Measurements from ENCODE around the gene SPATA31E1. TPM values are rescaled to one million over a fixed set of nuclear protein-coding genes. Genes with fewer than 3 reads are reported as not detected.

Gene SPATA31E1
- total and polyA plus RNA-seq, 10 of the 15 experiments (the other 5 are each of a cell fraction or from before 2014, with no cell fraction given): not detected

GRCh38 chr9:87876708-87877107 is 6.0 kb upstream of the SPATA31E1 start:
- no peaks in the 10 kb centered on the region for H3K4me1 ChIP-seq (ENCODE audit: control insufficient read depth, insufficient read depth, low read length)
- no peaks in the 10 kb centered on the region for H3K9me3 ChIP-seq (replicated peaks; ENCODE audit: control insufficient read depth, insufficient read depth, low read length)
- no peak for DNase-seq (ENCODE audit: low read depth, low spot score)
- RAD21 ChIA-PET (ENCODE audit: unreplicated experiment): no interaction called here
- no peaks in the 10 kb centered on the region for H3K79me2 ChIP-seq (ENCODE audit: control insufficient read depth, insufficient read depth, low read length)
- WGBS (ENCODE audit: insufficient coverage, insufficient replicate concordance, low lambda C conversion rate, missing lambda C conversion rate): 38% methylated on average over 5 of the region's 5 CpGs
- intact Hi-C loops (cut with micrococcal nuclease; ENCODE audit: unreplicated experiment) (no loop called here), in situ Hi-C loops (cut with MboI) (no loop called here)
- H3K27me3 ChIP-seq (replicated peaks in 1 of 2; ENCODE audit: control insufficient read depth in 2 of 2, insufficient read depth in 2 of 2, low read length in 1 of 2): no peaks in the 10 kb centered on the region
- CTCF ChIA-PET: no interaction called here
- no peak for TF ChIP-seq FOXM1 (IDR thresholded peaks at IDR 0.05; ENCODE audit: low read depth, low read length)
- no peak for TF ChIP-seq EED (IDR thresholded peaks at IDR 0.05; ENCODE audit: low read depth)
- no peak for TF ChIP-seq RFX5 (IDR thresholded peaks at IDR 0.05; ENCODE audit: low read depth, low read length)
- TF ChIP-seq SIN3A (IDR thresholded peaks at IDR 0.05; ENCODE audit: low read depth, low read length): no peak
- TF ChIP-seq SUPT20H (IDR thresholded peaks at IDR 0.05; ENCODE audit: borderline replicate concordance, control insufficient read depth, low read depth, low read length): no peak
- no peak for TF ChIP-seq POLR2AphosphoS2 (IDR thresholded peaks at IDR 0.05; ENCODE audit: low read depth, low read length)
- TF ChIP-seq, protein P1, sequence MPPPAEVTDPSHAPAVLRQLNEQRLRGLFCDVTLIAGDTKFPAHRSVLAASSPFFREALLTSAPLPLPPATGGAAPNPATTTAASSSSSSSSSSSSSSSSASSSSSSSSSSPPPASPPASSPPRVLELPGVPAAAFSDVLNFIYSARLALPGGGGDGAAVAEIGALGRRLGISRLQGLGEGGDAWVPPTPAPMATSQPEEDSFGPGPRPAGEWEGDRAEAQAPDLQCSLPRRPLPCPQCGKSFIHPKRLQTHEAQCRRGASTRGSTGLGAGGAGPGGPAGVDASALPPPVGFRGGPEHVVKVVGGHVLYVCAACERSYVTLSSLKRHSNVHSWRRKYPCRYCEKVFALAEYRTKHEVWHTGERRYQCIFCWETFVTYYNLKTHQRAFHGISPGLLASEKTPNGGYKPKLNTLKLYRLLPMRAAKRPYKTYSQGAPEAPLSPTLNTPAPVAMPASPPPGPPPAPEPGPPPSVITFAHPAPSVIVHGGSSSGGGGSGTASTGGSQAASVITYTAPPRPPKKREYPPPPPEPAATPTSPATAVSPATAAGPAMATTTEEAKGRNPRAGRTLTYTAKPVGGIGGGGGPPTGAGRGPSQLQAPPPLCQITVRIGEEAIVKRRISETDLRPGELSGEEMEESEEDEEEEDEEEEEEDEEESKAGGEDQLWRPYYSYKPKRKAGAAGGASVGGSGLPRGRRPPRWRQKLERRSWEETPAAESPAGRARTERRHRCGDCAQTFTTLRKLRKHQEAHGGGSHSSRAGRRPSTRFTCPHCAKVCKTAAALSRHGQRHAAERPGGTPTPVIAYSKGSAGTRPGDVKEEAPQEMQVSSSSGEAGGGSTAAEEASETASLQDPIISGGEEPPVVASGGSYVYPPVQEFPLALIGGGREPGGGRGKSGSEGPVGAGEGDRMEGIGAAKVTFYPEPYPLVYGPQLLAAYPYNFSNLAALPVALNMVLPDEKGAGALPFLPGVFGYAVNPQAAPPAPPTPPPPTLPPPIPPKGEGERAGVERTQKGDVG (CRISPR knock-in tag; IDR thresholded peaks at IDR 0.05): no peak
- no peak for TF ChIP-seq SP1 (IDR thresholded peaks at IDR 0.05; ENCODE audit: low read depth, low read length)
- no peak for TF ChIP-seq CEBPB (IDR thresholded peaks at IDR 0.05; ENCODE audit: borderline replicate concordance in 1 of 2, low read depth in 2 of 2, low read length in 2 of 2)
- no peak for ATAC-seq
- H3K9ac ChIP-seq (ENCODE audit: control insufficient read depth, insufficient read depth, low read length): no peak overlapping the region
- H4K20me1 ChIP-seq (ENCODE audit: control insufficient read depth, insufficient read depth): no peaks in the 10 kb centered on the region
- SMC1A ChIA-PET (ENCODE audit: uncharacterized antibody, unreplicated experiment): no interaction called here
- H3K36me3 ChIP-seq (ENCODE audit: control insufficient read depth in 2 of 2, insufficient read depth in 2 of 2, low read length in 1 of 2): no peaks in the 10 kb centered on the region
- no TSS peak for BruUV-seq (replicated peaks)
- no peak overlapping the region for H3K4me3 ChIP-seq
- POLR2A ChIA-PET: no interaction called here
- no peak overlapping the region for H3K4me2 ChIP-seq (ENCODE audit: control insufficient read depth, insufficient read depth)
- no peak overlapping the region for H3K27ac ChIP-seq (ENCODE audit: control insufficient read depth, insufficient read depth)
- no peak for FAIRE-seq
- no peak overlapping the region for H2AFZ ChIP-seq (ENCODE audit: control insufficient read depth, low read depth, low read length)

Measured in GM12878 (cell line).